NCI-H1417 treated with DMSO at 0.1 percent for 48 hours (cell line): Measurements from ENCODE around the gene ATP13A2.

Experiments used
- DNase-seq: peaks from one replicate; lab custom pipeline; 2025; lab: John Stamatoyannopoulos, UW

ATP13A2 gene

DNA sequence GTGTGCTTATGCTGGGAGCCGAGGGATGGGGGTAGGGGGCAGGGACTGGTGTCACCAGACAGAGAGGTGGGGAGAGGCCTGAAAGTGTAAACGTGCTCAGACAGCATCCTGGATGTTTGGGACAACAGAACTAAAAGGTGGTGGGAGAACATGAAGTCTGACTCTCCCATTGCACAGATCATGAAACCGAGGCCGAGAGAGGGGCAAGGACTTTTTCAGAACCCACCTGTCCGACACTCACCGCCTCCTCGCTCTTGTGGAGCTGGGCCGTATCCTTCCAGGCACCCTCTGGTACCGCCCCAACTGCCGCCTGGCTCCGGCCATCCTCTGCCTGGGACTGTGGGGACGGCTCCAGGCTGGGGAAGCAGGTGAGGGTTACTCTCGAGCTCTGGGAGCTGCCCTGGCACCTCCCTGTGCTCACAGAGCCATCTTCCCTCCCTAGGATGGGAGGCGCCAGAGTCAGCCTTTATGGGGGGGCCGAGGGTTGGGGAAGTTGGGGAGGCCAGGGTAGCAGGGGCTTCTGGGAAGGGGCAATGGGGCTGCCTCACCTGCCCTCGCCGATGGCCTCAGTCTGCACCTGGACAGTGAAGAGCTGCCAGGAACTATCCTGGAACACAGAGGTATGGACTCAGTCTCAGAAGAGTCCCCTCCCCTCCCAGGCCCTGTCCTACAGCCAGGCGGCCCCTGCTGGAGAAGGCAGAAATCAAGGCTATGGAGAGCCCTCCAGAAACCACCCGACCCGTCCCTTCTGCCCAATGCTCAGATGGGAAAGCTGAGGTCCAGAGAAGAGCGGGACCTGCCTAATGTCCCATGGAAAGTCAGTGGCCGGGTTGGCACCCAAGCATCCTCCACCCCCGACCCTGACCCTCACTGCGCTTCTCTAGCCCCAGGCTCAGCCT is 7.0 kb downstream of the ATP13A2 start:
- DNase-seq: no peak

DNA sequence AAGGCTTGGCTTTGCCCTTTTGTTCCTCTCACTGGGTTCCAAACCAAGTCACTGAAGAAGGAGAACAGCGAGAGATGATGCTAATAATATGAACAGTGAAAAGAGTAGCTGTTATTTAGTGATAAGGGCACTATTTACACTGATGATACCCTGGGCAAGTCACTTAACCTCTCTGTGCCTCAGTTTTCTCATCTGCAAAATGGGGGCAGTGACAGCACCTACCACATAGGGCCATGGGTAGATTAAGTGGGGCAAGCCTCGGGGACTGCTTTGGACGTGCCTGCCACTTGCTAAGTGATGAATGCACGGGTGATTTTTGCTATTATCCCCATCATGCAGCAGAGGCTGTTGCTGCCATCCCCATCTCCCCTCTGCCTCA is 9.2 kb downstream of the ATP13A2 start:
- no peak for DNase-seq

DNA sequence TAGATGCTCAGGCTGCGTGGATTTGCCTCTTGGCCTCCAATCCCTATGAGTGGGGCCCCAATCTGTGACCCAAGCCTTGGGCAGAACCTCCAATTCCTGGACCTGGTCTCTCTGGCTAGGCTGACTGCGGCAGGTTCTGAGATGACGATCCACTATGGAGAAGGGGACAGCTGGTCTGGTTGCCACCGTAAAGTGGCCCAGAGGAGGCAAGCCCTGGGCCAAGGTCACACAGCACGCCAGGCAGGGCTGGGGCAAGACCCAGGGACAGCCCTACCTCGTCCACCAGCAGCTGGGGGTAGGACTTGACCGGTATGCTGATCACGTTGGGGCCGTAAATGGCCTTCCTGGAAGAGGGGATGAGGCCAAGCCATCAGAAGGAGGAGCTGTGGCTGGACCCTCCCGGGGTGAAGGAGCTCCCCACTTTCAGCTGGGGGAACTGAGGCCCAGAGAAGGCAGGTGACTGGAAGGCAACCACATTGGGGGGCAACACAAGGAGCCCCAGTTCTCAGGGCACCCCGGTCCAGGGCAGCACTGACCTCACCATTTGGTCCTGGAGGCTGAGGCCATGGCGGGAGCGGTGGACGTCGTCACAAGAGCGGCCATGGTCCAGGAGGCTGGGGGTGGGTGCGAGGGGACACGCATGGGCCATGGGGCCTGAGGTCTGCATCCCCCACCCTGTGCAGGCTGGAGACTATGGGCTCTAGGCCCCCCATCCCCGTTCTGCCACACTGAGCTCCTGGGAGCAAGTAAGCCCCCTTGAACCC is 9.8 kb downstream of the ATP13A2 start:
- DNase-seq: no peak

DNA sequence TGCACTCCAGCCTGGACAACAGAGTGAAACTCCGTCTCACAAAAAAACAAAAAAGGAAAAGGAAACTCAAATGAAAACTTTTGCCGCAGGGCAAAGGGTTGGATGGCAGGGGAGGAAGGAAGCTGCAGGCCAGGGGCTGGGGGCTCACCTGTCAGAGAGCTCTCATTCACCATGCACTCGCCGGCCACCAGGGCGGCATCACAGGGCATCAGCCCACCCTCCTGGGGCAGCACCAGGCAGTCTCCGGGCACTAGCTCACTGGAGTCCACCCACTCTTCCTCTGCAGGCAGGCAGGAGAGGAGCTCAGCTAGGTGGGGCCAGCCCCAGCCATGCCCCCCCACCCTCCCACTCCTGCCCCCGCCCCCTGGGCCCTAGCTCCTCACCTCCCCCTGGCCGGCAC is 11.9 kb downstream of the ATP13A2 start:
- DNase-seq: no peak

DNA sequence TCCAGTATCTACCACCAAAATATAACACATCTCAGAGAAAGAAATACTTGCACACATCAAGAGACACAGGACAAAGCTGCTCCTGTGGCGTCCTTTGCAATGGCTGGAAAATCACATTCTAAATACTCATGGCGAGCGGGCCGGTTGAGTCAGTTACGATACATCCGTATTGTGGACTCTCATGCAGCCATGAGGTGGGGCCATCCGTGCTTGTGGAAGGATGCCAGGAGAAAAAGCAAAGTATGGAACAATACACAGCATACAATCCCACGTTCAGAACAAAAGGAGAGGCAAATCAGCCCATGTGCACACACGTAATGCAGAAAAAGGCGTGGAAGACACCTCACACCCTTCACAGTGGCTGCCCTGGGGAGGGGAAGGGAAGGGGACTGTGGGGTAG is 13.1 kb downstream of the ATP13A2 start:
- no peak for DNase-seq

DNA sequence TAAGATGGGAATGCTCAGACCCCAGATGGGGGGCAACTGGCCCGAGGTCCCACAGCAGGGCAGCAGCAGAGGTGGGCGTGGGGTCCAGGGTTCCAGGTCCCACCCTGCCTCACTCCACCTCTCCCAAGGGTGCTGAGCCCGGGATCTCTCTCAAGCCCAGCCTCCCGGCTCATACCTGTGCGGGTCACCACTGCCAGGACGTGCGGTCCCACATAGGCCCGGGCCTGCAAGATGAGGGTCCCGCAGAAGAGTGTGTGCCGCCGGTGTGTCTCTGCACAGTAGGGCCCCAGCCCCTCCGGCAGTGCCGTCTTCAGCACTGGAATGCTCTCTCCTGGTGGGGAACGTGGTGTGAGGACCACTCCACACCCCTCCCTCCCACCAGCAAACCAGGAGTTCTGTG is 14.9 kb downstream of the ATP13A2 start:
- DNase-seq: no peak

DNA sequence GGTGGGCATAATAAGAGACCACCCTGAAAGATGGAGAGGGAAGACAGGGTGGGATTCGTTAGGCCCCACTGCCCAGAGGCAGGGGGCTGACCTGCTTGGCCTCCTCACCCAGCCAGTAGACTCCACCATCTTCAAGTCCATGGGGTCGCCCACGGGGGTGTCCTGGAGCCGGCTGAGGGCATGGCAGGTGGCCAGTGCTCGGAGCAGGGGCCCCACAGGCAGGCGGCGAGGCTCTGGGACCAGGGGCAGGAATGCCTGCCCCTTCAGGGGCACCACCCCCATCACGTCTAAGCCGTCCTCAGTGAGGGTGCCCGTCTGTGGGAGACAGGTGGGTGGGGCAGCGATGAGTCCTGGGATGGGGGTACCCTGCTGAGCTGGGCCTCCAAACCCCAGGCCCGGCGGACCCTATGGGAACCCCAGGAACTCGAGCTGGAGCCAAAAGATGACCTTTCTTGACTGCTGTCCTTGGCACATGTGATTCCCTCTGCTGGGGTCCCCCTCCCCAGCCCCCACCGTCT is 18.1 kb downstream of the ATP13A2 start:
- no peak for DNase-seq

DNA sequence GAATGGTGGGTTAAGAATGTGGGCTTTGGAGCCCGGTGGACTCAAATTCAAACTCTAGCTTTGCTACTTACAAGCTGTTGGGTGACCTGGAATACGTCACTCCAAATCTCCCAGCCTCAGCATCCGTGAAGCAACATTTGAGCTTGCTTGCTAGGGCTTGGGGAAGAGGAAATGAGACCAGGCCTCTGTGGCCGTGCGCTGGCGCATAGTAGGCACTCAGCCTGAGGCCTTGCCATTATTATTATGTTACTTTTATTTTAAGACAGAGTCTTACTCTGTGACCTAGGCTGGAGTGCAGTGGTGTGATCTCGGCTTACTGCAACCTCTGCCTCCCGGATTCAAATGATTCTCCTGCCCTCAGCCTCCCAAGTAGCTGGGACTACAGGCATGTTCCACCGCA is 19.1 kb downstream of the ATP13A2 start:
- no peak for DNase-seq

DNA sequence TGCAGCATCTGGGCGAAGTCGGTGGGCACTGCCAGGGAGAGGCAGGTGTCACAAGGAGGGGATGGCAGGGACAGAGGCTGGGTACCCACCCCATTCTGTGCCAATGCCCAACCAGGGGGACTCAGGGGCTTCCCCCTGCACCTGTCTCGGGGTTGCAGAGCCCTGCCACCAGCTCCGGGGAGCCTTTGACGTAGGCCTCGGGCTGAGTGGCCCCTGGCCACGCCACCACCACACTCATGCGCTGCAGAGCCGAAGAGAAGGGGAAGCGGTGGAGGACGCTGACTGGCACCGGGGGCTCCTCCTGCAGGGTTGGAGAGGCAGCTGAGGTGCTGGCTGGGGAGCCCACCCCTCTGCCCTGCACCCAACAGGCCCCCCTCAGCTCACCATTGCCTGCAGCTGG is 19.6 kb downstream of the ATP13A2 start:
- no peak for DNase-seq

DNA sequence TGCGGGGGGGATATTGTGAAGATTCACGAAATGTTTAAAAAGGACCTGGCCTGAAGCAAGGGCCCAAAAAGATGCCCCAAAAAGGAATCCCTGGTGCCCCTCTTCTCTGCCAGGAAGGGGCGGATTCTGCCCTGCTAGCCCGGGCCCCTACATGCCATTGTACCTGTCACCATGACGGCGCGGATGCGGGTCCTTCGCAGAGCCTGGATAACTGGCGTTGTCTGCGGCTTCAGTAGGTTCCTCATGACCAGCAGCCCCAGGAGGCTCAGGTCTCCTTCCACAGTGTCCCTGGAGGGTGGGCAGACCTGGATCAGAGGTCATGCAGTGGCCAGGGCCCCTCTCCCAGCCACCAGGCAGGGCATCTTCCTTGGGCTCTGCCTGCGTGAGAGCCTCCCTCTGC is 20.2 kb downstream of the ATP13A2 start:
- no peak for DNase-seq

DNA sequence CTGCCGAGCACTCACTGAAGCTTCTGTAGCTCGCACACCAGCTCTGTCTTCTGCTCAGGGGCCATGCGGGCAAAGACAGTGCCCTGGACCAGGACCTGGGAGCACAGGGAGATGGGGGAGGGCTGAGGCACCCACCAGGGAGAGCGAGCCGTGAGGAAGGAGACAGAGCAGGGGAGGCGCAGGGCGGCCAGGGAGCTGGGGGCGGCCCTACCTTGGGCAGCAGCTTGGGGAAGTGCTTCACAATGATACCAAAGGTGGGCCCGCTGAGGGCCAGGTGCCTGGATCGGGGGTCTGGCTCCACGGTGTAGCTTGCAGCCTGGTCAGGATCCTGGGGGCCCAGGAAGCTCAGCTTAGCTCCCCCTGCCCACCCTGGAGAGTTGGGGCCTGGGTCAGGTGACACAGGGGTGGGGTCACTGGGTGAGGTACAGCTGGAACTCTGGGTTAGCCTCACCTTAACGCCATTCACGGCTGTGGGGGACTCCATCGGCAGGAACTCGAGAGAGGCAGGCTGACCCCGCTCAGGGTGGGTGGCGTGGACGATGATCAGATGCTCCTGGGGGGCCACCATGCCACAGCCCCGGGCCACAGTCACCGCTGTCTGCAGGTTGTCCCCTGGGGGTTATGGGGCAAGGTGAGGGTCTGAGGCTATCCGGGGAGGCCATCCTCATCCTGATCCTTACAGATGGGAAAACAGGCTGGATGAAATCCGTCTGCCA is 21.9 kb downstream of the ATP13A2 start:
- DNase-seq: no peak

DNA sequence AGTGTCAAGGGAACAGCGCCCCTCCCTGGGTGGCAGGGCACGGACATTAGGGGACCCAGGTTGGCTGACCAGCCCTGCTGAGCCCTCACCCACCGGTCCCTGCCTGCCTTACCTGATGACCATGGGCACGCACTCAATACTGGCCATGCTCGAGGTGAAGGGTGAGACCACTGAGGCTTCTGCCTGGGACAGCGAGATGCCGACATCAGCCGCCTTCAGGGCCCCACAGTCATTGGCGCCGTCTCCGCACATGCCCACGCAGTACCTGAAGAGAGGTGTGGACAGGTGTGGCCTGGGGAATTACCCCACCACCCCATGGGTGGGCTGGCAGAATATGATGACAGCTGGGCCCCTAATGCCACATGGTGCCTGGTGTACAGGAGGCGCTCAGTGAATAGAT is 23.5 kb downstream of the ATP13A2 start:
- no peak for DNase-seq

DNA sequence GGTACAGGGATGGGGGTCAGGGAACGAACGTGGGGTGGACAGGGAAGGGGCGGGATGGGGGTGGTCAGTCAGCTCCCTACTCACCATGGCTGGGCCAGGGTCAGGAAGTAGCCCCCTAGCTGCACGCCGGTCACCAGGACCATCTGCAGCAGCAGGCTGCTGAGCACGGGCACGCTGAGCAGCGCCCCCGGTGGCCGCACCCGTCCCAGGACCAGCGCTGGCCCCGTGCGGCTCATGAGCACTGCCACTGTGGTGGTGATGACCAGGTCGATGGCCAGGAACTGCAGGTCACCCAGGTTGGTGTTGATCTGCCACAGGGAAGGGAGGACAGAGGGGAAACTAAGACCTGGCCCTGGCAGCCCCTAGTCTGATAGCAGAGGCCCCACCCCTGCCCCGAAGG is 24.8 kb downstream of the ATP13A2 start:
- DNase-seq: no peak

DNA sequence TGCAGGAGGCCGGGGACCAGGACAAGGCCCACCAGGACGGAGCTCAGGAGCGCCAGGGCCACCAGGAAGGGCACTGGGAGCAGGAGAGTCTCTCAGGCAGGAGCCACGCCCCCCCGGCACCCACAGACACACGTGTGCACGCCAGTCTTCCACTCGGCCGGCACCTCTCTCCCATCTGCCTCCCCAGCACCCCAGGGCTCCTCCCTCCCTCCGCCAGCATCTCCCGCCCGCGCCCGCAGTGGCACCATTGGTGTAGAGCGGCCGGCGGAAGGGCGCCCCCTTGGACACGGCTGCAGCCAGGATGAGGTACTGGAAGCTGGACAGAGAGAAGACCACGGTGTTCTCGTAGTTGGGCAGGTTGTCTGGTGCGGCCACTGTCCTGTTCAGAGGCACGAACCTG is 25.2 kb downstream of the ATP13A2 start:
- no peak for DNase-seq

DNA sequence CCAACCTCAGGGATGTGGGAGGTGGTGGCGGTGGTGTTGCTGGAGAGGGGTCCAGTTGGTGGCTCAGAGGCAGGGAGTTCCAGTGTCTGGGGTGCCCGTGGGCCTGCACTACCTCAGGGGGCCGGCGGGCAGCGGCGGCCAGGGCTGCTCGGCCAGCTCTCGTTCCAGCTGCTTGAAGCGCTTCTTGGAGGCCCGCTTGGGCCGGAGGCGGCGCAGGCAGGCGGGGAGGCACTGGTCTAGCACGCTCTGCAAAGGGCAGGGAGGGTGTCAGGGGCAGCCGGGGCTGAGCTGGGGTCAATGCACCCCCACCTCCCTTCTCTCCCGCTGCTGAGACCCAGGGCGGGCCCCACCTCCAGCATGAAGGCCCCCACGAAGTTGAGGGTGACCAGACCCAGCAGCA is 25.6 kb downstream of the ATP13A2 start:
- DNase-seq: no peak

DNA sequence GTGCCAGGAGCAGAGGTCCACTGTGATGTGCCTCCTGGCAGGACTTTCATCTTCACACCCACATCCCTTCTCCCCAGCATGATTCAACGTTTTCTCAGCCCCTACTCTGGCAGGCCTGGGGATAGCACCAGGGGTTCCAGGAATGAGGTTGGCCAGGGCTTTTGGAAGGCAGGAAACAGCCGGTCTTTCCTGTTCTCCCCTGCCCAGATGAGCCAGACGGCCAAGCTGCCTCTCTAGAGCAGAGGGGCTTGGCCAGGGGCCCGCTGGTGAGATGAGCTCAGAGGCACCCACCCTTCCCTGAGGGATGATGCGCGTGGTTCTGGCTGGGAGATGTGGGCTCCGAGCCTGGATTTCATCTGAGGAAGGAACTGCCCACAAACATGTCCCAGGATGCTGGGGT is 27.0 kb downstream of the ATP13A2 start:
- no peak for DNase-seq

DNA sequence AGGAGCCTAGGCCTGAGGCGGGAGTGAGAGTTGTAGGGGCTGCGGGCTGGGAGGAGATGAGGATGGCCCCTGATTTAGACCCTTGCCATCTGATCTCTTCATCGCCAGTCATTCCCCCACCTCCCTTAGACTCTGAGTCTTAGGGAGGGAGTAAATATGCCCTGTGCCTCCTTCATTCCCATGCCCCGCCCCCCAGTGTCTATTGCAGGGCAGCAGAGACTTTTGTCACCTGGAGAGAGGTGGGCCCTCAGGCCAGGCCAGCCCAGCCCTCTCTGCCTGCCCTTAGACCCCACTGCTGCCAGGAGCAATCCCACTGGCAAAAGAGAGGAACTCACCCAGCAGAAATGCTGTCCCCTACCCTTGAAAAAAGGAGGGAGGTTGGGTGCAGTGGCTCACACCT is 28.1 kb downstream of the ATP13A2 start:
- no peak for DNase-seq

DNA sequence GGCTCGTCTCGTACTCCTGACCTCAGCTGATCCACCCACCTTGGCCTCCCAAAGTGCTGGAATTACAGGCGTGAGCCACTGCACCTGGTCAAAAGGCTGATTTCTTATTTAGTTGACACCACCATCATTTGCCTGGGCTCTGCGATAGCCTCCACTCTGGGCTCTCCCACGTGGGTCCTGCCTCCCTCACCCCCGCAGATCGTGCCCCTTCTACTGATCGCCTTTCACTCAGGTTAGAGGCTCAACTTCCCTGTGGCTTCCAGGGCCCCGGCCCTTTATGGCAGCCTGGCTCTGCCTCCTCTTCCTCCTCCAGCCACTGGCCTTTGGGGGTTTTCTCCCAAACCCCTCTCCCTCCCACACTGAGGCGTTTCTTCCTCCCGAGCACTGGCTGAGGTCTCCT is 28.8 kb downstream of the ATP13A2 start:
- DNase-seq: no peak

DNA sequence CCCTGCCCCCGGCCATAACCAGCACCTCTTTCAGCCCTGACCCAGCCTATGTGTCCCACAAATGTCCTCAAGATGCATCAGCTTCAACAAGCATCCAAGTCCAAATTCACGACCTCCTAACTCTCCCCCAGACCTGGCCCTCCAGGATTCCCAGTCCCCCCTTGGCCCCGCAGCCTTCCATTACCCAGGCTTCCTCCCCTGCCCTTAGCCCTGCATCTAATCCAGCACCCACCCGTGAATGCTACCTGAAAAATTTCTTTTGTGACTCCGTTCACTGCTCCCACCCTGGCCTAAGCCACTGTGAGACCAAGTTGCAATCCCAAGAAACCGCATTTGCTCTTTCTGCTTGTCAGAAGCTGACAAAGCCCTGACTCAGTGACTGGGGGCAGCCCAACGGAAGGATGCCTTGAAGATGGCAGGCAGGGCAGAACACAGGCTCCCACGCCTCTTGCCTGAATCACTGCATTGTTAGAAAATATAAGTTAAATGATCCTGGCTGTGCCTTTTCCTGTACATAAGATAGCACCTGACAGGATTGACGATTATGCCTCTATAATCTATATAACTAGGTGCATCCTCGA is 30.4 kb downstream of the ATP13A2 start:
- DNase-seq: no peak

DNA sequence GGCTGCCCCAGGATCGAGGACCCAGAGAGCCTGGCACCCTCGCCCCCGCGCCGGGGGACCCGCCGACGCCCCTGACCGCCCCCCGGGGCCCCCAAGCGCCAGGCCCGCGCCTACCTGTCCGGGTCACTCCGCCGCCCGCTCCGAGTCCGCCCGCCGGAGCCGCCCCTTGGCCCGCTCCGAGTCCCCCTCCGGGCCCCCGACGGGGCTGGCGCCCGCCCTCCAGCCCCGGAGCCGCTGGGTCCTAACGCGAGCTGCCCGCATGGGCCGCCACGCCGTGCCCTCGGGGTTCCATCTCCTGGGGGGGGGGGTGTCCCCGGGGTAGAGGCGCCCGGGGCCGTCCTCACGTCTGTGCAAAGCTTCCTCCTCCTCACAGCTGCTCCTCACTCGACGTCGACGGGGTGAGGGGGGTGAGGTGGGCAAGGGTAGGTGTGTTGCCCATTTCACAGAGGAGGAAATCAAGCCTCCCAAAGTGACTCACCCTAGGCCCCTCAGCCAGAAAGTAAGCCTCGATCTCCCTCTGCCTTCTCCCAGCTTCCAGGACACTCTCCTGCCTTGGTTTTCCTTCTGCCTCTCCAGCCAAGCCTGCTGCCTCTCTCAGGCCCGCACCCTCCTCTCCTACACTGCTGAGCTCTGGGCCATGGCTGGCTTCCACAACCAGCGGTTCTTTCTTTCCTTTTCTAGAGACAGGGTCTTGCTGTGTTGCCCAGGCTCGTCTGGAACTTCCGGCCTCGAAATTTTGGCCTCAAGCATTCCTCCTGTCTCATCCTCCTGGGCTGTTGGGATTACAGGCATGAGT is 31.1 kb downstream of the ATP13A2 start, which contains the start of gene MFAP2:
Gene MFAP2 (minus strand): TSS at position 148 of the 796 bp plus-strand sequence. CDS start 2,347 bp downstream, outside the sequence.
- no peak for DNase-seq
